NCI-H1694 treated with DMSO at 0.1 percent for 48 hours (cell line): ENCODE measurements around the gene PODNL1.
A peak's percentile ranks its signal among the peaks of the same experiment; 100 is the strongest.

Experiments used
- DNase-seq: peaks from one replicate; lab custom pipeline; 2025; lab: John Stamatoyannopoulos, UW

Gene PODNL1

GRCh38 chr19:13956365-13956744 is 18.1 kb upstream of the PODNL1 start:
- no peak for DNase-seq

DNA sequence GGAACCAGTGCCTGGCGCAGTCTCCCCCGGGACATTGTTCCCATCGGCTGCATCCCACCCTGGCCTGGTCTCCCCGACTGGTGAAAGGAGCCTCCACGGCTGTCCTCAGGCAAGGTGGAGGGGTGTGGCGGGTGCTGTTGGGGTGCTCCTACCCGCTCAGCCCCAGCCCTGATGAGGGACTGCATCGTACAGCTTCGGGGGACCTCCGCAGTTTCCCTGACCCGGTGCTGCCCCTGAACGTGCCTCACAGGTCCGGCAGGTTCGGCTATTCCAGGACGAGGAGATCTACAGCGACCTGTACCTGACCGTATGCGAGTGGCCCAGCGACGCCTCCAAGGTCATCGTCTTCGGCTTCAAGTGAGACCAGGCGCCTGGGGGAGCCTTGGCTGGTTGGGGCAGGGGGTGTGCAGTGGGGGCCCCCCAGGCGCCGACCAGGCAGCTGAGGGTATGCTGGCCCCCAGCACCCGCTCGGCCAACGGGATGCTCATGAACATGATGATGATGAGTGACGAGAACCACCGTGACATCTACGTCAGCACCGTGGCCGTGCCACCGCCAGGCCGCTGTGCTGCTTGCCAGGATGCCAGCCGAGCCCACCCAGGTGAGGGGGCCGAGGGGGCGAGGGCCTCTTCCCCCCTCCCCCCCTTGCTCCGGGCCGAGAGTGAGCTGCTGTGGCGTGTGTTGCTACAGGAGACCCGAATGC is 17.6 kb upstream of the PODNL1 start:
- DNase-seq = no peak

GRCh38 chr19:13954185-13954584 is 16.0 kb upstream of the PODNL1 start:
- no peak for DNase-seq

- DNase-seq = peak; percentile 29
Measured at GRCh38 chr19:13952931-13953531, 14.8 kb upstream of the PODNL1 start.

DNA sequence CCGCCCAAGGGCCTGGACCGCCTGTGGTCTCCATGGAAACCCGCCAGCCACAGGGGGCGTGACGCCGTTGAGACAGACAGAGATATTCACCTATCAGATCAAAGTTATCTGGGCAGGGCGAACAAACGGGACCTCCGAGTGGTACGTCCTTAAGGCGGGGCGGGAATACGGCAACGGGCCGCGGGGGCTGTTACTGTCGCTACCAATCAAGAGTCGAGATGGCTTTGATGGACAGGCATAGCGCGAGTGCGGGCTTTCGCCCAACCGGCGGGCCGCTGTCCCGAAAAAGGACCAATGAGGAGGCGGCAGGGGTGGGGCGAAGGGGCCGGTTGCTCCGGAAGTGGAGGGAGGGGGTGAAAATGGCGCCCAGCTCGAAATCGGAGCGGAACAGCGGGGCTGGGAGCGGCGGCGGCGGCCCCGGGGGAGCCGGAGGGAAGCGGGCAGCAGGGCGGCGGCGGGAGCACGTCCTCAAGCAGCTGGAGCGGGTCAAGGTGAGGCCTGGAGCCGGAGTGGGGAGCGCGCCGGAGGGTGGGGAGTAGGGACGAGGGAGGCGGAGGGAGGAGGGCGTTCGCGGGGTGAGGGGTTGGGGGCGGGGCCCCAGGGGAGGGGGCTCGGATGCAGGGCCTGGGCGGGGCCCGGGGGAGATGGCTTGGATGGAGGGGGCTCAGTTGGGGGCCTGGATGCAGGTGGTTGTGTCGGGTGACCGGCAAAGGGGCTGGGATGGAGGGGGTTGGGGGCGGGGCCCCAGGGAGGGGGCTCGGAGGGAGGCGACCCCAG is 14.1 kb upstream of the PODNL1 start, which contains the start of gene DCAF15:
Gene DCAF15 (plus strand): TSS at position 356 of the 777 bp plus-strand sequence. CDS start 4 bp downstream, at position 360.
- DNase-seq = peak; percentile 98

- DNase-seq = peak; percentile 49
Measured at GRCh38 chr19:13951799-13952153, 13.6 kb upstream of the PODNL1 start.

- DNase-seq = no peak
Measured at GRCh38 chr19:13951043-13951442, 12.8 kb upstream of the PODNL1 start.

DNA sequence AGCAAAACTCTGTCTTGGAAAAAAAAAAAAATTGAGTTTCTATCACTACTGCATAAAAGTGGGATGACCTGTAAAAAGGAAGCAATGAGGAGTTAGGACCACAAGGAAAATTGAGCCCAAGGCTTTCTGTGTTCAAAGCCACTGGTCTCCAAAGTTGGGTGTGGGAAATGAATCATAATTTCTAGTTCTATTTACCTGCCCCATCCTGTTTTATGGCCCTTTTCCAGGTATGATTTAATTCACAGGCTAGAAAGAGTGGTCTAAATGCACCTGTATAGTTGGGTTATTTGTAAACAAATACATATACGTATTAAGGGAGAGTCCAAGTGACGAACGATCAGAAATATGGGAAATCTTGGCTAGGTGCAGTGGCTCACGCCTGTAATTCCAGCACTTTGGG is 8.2 kb upstream of the PODNL1 start:
- no peak for DNase-seq

- no peak for DNase-seq
Measured at GRCh38 chr19:13942023-13942684, 3.9 kb upstream of the PODNL1 start.

DNA sequence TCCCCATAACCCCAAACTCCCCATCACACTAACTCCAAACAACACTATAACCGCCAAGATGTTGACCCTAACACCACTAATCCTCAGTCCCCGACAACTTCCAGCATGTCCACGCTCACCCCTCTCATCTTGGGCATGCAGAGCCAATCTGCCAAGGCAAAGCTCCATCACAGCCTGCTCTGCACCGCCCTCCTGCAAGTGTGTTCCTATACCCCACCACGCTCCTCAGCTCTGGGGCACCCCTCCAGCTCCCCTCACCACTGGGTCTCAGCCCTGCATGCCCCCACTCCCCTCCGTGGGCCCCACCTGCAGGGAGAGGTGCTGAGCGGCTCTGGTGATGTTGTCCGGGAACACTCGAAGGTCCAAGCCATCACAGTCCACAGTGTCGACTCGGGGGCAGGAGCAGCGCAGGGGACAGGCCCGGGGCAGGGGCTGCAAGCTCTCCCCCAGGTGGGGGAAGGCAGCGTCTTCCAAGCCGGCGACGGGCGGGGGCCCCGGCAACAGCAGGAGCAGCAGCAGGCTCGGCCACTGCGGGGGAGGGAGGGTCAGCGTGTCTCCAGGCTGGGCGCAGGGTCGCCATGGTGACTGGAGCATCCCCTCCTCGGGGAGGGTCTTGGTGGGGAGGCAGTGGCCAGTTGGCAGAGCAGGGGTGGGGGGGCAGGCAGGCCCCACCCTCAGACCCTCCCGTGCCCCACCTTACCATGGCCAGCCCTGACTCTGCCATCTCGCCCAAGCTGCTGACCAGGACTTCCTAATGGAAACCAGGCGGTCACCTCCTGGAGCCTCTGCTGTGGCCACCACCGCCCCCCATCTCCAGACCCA is 527 bp downstream of the PODNL1 start:
- no peak for DNase-seq

DNA sequence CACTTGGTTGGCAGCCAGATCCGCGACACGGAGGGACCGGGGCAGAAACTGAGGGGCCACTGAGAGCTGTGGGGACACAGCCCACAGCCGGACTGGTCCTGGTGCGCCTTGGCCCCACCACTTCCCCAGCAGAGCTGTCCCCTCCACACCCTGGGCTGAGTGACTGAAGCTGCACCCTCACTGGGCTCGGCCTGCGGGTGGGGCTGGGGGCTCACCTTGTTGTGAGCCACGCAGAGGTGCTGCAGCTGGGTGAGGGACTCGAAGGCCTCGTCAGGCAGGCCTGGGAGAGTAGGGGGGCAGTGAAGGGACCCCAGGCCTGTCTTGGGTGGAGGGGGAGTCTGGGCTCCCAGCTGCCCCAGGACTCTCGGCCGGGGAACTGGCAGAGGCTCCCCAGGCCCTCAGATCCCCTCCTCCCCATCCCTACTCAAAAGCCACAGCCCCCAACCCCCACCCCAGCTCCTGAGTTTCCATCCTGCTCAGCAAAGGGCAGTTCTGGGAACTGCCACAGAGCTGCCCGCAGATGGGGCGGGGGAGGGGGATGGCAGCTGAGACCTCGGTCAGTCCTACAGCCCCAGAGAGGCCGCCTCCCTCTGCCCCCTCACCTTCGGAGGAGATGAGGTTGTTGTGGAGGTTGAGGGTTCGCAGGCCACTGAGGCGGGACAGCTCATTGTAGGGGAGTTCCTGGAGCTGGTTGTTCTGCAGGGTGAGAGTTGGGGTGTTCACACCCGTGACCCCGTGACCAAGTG is 2.3 kb downstream of the PODNL1 start:
- no peak for DNase-seq

DNA sequence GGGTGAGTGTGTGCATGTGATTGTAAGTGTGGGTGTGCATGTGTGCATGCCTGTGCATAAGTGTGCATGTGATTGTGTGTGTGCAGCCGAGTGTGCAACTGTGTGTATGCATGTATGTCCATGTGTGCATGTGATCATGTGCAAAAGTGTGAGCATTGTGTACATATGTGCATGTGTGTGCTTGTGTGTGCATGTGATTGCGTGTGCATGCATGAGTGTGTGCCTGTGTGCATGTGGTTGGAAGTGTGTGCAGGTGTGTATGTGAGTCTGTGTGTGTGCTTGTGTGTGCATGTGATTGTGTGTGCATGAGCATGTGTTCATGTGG is 3.5 kb downstream of the PODNL1 start:
- no peak for DNase-seq

GRCh38 chr19:13932911-13933393 is 5.3 kb downstream of the PODNL1 start:
- DNase-seq = no peak

GRCh38 chr19:13932149-13932637 is 6.0 kb downstream of the PODNL1 start:
- no peak for DNase-seq

- DNase-seq = no peak
Measured at GRCh38 chr19:13931391-13932148, 6.6 kb downstream of the PODNL1 start.

GRCh38 chr19:13930402-13930801 is 7.8 kb downstream of the PODNL1 start:
- no peak for DNase-seq

DNA sequence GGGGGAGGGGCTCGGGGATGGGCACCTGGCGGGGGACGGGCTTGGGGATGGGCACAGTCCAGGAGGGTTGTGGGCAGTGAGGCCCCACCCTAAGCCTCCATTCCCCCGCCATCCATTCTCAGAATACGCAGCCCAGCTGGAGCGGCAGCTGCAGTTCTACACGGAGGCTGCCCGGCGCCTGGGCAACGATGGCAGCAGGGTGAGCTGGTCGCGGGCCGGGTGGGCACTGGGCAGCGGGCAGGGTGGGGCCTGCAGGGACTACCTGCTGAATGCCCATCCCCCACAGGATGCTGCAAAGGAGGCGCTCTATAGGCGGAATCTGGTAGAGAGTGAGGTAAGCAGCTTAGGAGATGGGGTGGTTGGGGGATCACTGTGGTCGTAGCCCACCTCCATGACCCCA is 8.3 kb downstream of the PODNL1 start:
- no peak for DNase-seq

DNA sequence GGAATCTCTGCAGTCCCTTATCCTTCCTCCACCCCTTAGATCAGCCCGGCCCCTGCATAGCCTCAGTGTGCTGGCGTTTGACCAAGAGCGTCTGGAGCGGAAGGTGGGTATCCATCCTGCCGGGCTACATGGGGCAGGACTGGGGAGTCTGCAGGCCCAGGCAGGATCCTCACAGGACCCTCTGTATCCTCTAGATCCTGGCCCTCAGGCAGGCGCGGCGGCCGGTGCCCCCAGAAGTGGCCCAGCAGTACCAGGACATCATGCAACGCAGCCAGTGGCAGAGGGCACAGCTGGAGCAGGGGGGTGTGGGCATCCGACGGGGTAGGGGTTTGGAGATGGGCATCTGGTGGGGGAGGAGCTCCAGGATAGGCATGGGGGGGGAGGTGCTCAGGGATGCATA is 8.9 kb downstream of the PODNL1 start:
- DNase-seq = no peak

- DNase-seq = no peak
Measured at GRCh38 chr19:13926715-13927114, 11.5 kb downstream of the PODNL1 start.

- DNase-seq = no peak
Measured at GRCh38 chr19:13926010-13926409, 12.2 kb downstream of the PODNL1 start.
